A673 (cell line): ENCODE measurements around the gene SPEG. TPM values are rescaled to one million over a fixed set of nuclear protein-coding genes. Genes with fewer than 3 reads are reported as not detected.

Source experiments
- BruUV-seq: library from RNA; stranded (reverse); fragments of 400-500 nt; replicated peaks from 2 replicates; lab custom pipeline; 2021; lab: Mats Ljungman, UMichigan
- CTCF ChIA-PET: fragments of 300-600 bp; sonication (Branson Sonifier 250); formaldehyde crosslinking; loops from one replicate; lab custom pipeline; 2022; ENCODE audit warnings: antibody characterized with exemption; lab: Charles Lee
- POLR2A ChIA-PET: fragments of 300-600 bp; sonication (Branson Sonifier 250); formaldehyde crosslinking; loops from one replicate; lab custom pipeline; 2022; ENCODE audit warnings: antibody characterized with exemption; ENCODE audit not compliant: low non-redundant PET; lab: Charles Lee
- DNase-seq: peaks from one replicate; pipeline ENCODE4 v3.0.0-alpha.2; 2015; ENCODE audit warnings: low spot score
- H3K27ac ChIP-seq: fragments of 200-600 bp; sonication (generic); 2 replicates; pipeline ENCODE4 v1.5.1; 2016; ENCODE audit warnings: mixed run types, low read depth, mild to moderate bottlenecking, mixed read lengths, antibody characterized with exemption, low read length; ENCODE audit not compliant: poor library complexity, severe bottlenecking
- H3K27me3 ChIP-seq: fragments of 200-600 bp; sonication (generic); replicated peaks from 2 replicates; pipeline ENCODE4 v1.6.1; 2017; ENCODE audit warnings: mixed run types, low read depth, mild to moderate bottlenecking, mixed read lengths, antibody characterized with exemption, low read length; ENCODE audit not compliant: insufficient read depth, poor library complexity
- H3K36me3 ChIP-seq: fragments of 200-600 bp; sonication (generic); 2 replicates; pipeline ENCODE4 v1.6.1; 2016; ENCODE audit warnings: mixed run types, mild to moderate bottlenecking, mixed read lengths, antibody characterized with exemption, low read length; ENCODE audit not compliant: insufficient read depth, poor library complexity, severe bottlenecking
- H3K4me1 ChIP-seq: fragments of 200-600 bp; sonication (generic); 2 replicates; pipeline ENCODE4 v1.6.1; 2017; ENCODE audit warnings: mixed run types, mild to moderate bottlenecking, mixed read lengths, antibody characterized with exemption, low read length; ENCODE audit not compliant: insufficient read depth, poor library complexity, severe bottlenecking
- H3K4me3 ChIP-seq: fragments of 200-600 bp; sonication (generic); 2 replicates; pipeline ENCODE4 v1.5.1; 2016; ENCODE audit warnings: low read depth, mixed run types, mild to moderate bottlenecking, mixed read lengths, low read length; ENCODE audit not compliant: poor library complexity, severe bottlenecking
- H3K9me3 ChIP-seq: fragments of 200-600 bp; sonication (generic); 2 replicates; pipeline ENCODE4 v1.6.1; 2016; ENCODE audit warnings: mixed run types, low read depth, mild to moderate bottlenecking, mixed read lengths, antibody characterized with exemption, low read length; ENCODE audit not compliant: poor library complexity, severe bottlenecking
- CTCF ChIP-seq: fragments of 300-800, 200-600 bp; sonication (generic); conservative IDR thresholded peaks from 2 replicates; pipeline ENCODE4 v1.5.1; 2017; ENCODE audit warnings: low read depth, mild to moderate bottlenecking, antibody characterized with exemption, low read length, moderate library complexity, mixed read lengths
- EZH2 ChIP-seq: fragments of 200-600 bp; sonication (generic); IDR thresholded peaks from 2 replicates; pipeline ENCODE4 v1.6.1; 2017; ENCODE audit warnings: borderline replicate concordance, low read depth, mild to moderate bottlenecking, mixed read lengths, antibody characterized with exemption, low read length; ENCODE audit not compliant: poor library complexity, severe bottlenecking
- intact Hi-C: fragments of 100-400 bp; cut with micrococcal nuclease; formaldehyde crosslinking; loops from one replicate; pipeline ENCODE4 v1.10.0; 2022; ENCODE audit not compliant: unreplicated experiment
- total RNA-seq: library from RNA; stranded (reverse); gene quantifications from 2 replicates; pipeline ENCODE4 v1.2.3, GENCODE V29; 2021

Gene SPEG
- total RNA-seq, 1 experiment from 2014 or later = 8.4 TPM

DNA sequence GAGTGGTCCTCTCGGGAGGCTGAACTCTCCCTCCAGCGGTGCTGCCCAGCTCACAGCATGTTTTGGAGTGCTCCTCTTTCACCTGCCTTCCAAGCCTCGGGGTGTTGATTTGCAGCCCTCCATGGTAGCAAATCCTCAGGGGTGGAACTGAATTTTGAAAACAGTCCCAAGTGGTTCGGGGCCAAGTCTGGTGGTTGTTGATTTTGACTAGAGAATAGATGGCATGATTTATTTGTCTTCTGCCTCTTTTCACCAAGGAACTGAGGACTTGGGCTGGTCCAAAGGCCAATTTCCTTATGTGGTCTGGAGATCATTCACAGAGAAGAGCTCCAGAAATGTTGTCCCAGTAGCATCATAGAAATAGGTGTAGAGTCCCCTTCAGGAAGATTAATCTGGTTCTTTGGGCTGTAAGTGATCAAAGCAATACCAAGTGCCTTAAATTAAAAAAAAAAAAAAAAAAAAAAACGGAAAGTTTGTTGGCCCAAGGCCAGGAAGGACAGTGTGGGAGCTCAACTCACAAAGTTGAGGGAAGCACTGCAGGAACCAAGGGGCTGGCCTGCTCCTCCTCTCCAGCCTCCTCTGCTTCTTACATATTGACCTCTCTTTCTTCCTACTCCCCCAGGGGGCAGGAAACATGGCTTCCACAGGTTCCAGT is 18.9 kb upstream of the SPEG start:
- BruUV-seq = no TSS peak
- TF ChIP-seq CTCF (no peak), EZH2 (no peak)
- no peaks in the 10 kb centered on the region for H3K9me3 ChIP-seq
- ChIA-PET POLR2A (no interaction called here), CTCF (interaction anchor here (1.2 kb wide), 1 partner anchor 114 kb away, joined by 4 read pairs; no protein-coding TSS in a partner anchor)
- no peak overlapping the region for H3K4me3 ChIP-seq
- H3K4me1 ChIP-seq = peaks cover 15% of the 10 kb centered on the region
- no peaks in the 10 kb centered on the region for H3K27me3 ChIP-seq
- H3K27ac ChIP-seq = no peak overlapping the region
- DNase-seq = no peak
- no peaks in the 10 kb centered on the region for H3K36me3 ChIP-seq
- intact Hi-C loops = no loop called here

DNA sequence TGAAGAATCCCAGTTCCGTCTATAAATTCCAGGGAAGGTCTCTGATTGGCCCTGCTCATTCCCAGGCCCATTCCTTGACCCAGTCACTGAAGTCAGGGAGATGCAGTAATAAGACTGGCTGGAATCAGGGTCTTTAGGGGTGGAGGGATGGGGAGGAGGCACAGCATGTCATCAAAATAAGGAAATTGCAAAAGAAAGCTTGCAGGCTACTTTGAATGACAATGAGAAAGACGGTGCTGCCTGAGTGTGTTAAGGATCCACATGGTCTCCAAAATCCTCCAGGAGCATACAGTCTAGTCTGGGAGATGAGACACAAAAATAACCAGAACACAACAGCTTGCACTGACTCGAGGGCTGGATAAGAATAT is 18.4 kb upstream of the SPEG start:
- TF ChIP-seq EZH2 (no peak), CTCF (no peak)
- Histone ChIP-seq H3K27me3 (no peaks in the 10 kb centered on the region), H3K36me3 (no peaks in the 10 kb centered on the region), H3K27ac (no peak overlapping the region), H3K4me1 (peaks cover 15% of the 10 kb centered on the region), H3K4me3 (no peak overlapping the region), H3K9me3 (no peaks in the 10 kb centered on the region)
- CTCF ChIA-PET = interaction anchor here (1.2 kb wide), 1 partner anchor 114 kb away, joined by 4 read pairs; no protein-coding TSS in a partner anchor
- peak; percentile 36 for DNase-seq
- POLR2A ChIA-PET = interaction anchor here (0.6 kb wide), 1 partner anchor 134 kb away, joined by 5 read pairs; no protein-coding TSS in a partner anchor
- intact Hi-C loops = no loop called here
- BruUV-seq = no TSS peak

DNA sequence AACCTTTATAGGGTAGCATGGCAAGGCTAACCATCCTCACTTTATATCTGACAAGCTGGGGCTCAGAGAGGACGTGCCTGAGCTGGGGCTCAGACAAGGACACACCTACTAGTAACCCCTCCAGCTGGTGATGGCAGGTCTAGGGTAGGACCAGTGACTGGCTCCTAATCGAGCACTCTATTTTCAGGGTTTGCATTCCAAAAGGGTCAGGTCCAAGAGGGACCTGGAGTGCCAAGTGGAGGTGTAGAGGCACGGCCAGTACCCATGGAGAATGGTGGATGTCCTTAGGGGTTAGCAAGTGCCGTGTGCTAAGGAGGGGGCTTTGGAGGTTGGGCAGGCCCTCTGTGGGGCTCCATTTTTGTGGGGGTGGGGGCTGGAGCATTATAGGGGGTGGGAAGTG is 17.7 kb upstream of the SPEG start:
- CTCF ChIA-PET = no interaction called here
- Histone ChIP-seq H3K27me3 (no peaks in the 10 kb centered on the region), H3K4me3 (no peak overlapping the region), H3K4me1 (peaks cover 15% of the 10 kb centered on the region), H3K9me3 (no peaks in the 10 kb centered on the region), H3K36me3 (no peaks in the 10 kb centered on the region), H3K27ac (no peak overlapping the region)
- no TSS peak for BruUV-seq
- no peak for DNase-seq
- TF ChIP-seq EZH2 = no peak
- no peak for TF ChIP-seq CTCF
- POLR2A ChIA-PET = no interaction called here
- intact Hi-C loops = no loop called here
